Fibroblast of villous mesenchyme (primary cell): ENCODE results near the gene SRP68. TPM values are rescaled to one million over a fixed set of nuclear protein-coding genes. Genes with fewer than 3 reads are reported as not detected.

Experiments
- DNase-seq: peaks from one replicate; pipeline ENCODE4 v3.0.0-alpha.2; 2010; ENCODE audit warnings: low read depth
- H3K4me3 ChIP-seq: 2 replicates; pipeline ENCODE4 v1.5.1; 2011; ENCODE audit warnings: low read depth, mild to moderate bottlenecking, low read length
- total RNA-seq: library from RNA; depleted of rRNA; stranded (reverse); fragments of >200 nt; gene quantifications from 2 replicates; pipeline ENCODE4 v1.2.3, GENCODE V29; 2012
- TF ChIP-seq, protein P1 (sequence below): IDR thresholded peaks from 2 replicates; pipeline ENCODE4 v1.5.1; 2012; ENCODE audit warnings: low read depth, mild to moderate bottlenecking, low read length; ENCODE audit not compliant: insufficient read depth

SRP68 gene
- total RNA-seq, 1 donor, result 42.3 TPM

DNA sequence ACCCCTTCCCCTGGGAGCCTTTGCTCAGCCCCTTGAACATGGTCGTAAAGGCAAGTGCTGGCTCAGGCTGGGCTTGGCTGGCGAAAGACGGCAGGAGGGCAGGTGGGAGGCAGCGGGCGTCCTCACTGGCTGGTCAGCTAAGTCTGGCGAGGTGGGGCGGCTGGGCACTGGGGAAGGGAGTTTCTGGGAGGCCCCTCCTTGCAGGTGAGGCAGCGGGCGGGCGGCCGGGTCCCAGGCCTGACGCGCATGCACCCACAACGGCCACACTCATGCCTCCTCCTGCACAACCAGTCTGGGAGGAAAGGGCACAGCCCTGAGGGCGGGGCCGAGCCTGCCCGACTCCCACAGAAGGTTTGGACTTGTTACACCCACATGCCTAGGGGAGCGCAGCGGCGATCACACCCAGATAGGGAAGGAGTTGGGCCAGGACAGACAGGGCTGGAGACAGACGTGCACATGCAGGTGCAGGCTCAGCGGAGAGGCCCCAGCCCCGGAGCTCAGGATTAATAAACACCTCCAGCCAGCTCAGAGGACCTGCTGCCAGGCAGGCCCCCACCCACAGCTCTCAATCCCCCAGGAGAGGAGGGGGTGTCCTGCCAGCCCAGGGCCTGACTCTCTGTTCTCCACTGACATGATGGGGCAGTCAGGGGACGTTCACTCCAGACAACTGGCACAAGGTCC lies 45.0 kb downstream of the SRP68 start, which contains the start of gene EVPL:
TSS of gene EVPL (minus strand) at position 148 of the 681 bp plus-strand sequence. CDS start at position 40, 108 bp downstream.
- TF ChIP-seq, protein P1, sequence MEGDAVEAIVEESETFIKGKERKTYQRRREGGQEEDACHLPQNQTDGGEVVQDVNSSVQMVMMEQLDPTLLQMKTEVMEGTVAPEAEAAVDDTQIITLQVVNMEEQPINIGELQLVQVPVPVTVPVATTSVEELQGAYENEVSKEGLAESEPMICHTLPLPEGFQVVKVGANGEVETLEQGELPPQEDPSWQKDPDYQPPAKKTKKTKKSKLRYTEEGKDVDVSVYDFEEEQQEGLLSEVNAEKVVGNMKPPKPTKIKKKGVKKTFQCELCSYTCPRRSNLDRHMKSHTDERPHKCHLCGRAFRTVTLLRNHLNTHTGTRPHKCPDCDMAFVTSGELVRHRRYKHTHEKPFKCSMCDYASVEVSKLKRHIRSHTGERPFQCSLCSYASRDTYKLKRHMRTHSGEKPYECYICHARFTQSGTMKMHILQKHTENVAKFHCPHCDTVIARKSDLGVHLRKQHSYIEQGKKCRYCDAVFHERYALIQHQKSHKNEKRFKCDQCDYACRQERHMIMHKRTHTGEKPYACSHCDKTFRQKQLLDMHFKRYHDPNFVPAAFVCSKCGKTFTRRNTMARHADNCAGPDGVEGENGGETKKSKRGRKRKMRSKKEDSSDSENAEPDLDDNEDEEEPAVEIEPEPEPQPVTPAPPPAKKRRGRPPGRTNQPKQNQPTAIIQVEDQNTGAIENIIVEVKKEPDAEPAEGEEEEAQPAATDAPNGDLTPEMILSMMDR, result no peak
- no peak for DNase-seq
- no peak within 1 kb of the TSS for H3K4me3 ChIP-seq

DNA sequence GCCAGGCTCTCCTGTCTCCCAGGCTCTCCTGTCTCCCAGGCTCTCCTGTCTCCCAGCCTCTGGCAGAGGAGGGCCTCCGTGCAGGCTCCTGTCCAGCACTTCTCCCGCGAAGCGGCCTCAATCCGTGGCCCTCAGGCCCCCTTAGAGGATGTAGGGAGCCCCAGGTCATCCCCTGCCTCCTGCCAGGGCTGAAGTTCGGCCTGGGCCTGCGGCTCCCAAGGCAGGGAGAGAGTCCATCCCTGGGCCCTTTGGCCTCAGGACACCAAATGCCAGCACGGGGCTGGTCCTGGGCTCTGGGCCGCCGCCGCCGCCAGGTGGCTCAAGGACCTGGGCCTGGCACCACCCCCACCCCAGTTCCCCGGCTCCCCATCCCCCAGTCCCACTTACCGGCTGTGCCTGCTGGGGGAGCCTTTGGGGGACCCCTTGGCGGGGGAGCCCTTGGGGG lies 45.6 kb downstream of the SRP68 start:
- TF ChIP-seq, protein P1, result no peak
- DNase-seq, result no peak
- no peak overlapping the region for H3K4me3 ChIP-seq

DNA sequence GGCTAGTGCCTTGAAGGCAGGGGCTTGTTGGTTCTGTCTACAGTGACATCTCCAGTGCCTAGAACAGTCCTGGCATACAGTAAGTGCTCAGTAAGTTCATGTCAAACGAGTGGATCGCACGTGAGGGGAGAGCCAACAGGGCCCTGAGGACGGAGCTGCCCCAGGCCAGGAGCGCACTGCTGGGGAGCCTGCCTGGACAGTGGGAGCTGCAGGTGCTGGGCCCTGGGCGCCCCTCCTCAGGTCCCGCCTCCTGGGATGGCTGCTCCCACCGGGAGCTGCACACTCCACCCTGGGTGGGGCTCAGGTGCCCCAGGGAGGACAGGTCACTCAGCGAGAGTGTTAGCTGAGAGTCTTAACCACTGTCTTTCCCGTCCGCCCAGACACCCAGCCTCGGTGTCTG lies 47.0 kb downstream of the SRP68 start:
- no peak overlapping the region for H3K4me3 ChIP-seq
- TF ChIP-seq, protein P1, result no peak
- DNase-seq, result no peak

GRCh38 chr17:76024353-76024752 lies 48.0 kb downstream of the SRP68 start:
- DNase-seq, result no peak
- no peak overlapping the region for H3K4me3 ChIP-seq
- TF ChIP-seq, protein P1, result no peak

GRCh38 chr17:76023900-76024237 lies 48.4 kb downstream of the SRP68 start:
- TF ChIP-seq, protein P1, result no peak
- no peak overlapping the region for H3K4me3 ChIP-seq
- no peak for DNase-seq

DNA sequence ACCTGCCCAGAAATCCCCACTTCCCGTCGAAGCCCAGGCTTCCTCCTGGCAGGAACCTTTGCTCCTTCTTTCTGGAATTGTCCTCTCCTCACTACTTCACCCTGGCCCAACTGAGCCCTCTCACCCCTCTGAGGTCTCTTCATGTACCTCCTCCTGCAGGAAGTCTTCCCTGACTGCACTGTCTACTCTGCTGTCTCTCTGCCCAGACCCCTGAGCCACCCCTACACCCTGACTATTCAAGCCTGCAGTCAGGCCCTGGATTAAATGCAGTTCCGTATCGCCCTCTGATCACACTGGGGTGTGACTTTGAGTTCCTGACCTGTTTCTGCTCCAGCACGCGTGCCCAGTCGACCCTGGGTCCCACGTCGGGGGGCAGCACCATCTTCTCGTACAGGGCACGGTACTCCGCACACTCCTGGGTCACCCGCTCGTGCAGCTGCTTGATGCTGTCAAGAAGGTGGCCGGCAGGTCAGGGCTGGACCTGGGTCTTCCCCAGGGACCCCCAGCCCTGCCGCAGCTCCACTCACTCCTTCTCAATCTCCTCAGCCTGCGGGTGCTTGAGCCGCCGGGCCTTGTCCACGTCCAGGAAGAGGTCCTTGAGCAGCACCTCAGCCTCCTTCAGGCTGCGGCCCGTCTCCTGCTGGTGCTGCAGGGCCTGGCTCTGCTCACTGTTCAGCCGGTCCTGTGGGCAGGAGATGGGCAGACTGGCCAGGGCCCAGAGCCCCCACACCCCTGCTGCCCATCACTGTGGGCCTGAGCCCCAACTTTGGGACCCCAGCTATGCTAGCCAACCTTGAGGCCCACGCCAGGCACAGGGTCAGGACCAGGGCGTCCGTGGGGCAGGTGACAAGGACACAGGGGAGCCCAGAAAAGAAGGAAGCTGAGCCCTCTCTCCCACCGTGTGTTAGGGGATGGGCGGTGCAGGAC lies 49.1 kb downstream of the SRP68 start:
- no peak overlapping the region for H3K4me3 ChIP-seq
- TF ChIP-seq, protein P1, result no peak
- DNase-seq, result no peak
